Measurements from ENCODE around the gene RAB14.
"Not testable (repeated sequence)": the region's sequence is repeated elsewhere in the genome, so short reads cannot be mapped to it uniquely, and the experiment has no call there.

The RAB14 gene

DNA sequence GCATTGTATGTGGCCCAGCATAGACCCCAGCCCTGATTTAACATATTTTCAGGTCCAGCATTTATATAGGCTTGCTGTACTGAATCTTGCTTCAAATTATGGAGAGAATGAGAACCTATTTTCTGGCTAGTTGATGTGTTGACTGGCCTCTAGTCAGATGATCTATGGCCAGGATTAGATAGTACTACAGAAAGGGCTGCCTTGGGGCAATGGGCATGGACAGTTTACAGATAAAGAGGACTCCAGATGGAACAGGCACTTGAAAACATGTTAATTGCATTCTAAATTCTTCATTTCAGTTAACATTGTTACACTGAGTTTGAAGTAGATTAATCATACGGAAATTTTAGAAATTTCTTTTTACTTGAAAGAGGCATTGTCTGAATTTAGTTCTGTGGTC is 61.5 kb downstream of the RAB14 start:
- peaks cover 16% of the 10 kb centered on the region for H3K36me3 ChIP-seq (ENCODE audit: control insufficient read depth, insufficient read depth, low read length)
- H3K9me3 ChIP-seq (ENCODE audit: control insufficient read depth, low read length): no peaks in the 10 kb centered on the region
- H3K4me3 ChIP-seq (ENCODE audit: insufficient read depth, low read depth, low read length): no peak overlapping the region
- no peaks in the 10 kb centered on the region for H3K4me1 ChIP-seq (ENCODE audit: control insufficient read depth, insufficient read depth, low read length)
- 92 to 93% methylated on average over 1 of the region's 1 CpG for WGBS, 2 experiments
- no peaks in the 10 kb centered on the region for H3K27me3 ChIP-seq (ENCODE audit: control insufficient read depth, insufficient read depth, low read length, poor library complexity, severe bottlenecking)
- H3K27ac ChIP-seq (ENCODE audit: insufficient read depth, low read depth, low read length, poor library complexity, severe bottlenecking): no peak overlapping the region

DNA sequence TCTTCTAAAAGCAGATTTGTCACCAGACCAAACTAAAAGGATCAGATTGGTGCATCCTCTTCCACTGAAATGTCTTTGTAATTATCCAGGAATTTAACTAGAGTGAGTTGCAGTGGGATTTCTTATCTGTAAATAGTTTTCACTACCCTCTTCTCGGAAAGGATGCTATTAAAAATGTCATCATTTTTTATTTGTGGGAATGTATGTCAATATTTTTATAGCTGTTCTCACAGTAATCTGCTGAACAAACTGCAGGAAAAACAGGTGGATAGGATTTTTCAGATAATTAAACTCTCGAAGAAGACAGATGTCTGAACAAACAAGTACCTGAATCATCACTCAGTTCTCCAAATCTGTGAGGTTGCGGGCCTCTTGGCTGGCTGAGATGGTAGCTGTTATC is 62.7 kb downstream of the RAB14 start:
- H3K27ac ChIP-seq (ENCODE audit: insufficient read depth, low read depth, low read length, poor library complexity, severe bottlenecking): no peak overlapping the region
- H3K4me3 ChIP-seq (ENCODE audit: insufficient read depth, low read depth, low read length): no peak overlapping the region
- H3K4me1 ChIP-seq (ENCODE audit: control insufficient read depth, insufficient read depth, low read length): no peaks in the 10 kb centered on the region
- peaks cover 16% of the 10 kb centered on the region for H3K36me3 ChIP-seq (ENCODE audit: control insufficient read depth, insufficient read depth, low read length)
- H3K9me3 ChIP-seq (ENCODE audit: control insufficient read depth, low read length): no peaks in the 10 kb centered on the region
- 91 to 96% methylated on average over 2 to 3 of the region's 3 CpGs for WGBS, 2 experiments
- H3K27me3 ChIP-seq (ENCODE audit: control insufficient read depth, insufficient read depth, low read length, poor library complexity, severe bottlenecking): no peaks in the 10 kb centered on the region

DNA sequence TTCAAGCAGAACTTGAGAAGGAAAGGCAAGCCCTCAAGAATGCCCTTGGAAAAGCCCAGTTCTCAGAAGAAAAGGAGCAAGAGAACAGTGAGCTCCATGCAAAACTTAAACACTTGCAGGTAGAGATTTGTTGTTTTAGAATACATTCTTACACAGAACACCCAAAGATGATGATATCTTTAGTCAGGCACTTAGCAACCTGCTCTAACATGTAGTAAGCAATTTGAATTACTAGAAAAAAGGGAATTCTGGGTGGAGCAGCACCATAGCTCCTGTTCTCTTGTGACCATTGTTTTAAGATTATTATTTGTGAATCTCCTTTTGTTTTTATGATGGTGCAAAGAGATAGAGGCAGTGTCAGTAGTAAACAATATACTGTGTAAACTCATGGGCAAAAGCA is 63.1 kb downstream of the RAB14 start:
- H3K9me3 ChIP-seq (ENCODE audit: control insufficient read depth, low read length): no peaks in the 10 kb centered on the region
- H3K4me1 ChIP-seq (ENCODE audit: control insufficient read depth, insufficient read depth, low read length): no peaks in the 10 kb centered on the region
- no peak overlapping the region for H3K27ac ChIP-seq (ENCODE audit: insufficient read depth, low read depth, low read length, poor library complexity, severe bottlenecking)
- peaks cover 16% of the 10 kb centered on the region for H3K36me3 ChIP-seq (ENCODE audit: control insufficient read depth, insufficient read depth, low read length)
- no peaks in the 10 kb centered on the region for H3K27me3 ChIP-seq (ENCODE audit: control insufficient read depth, insufficient read depth, low read length, poor library complexity, severe bottlenecking)
- H3K4me3 ChIP-seq (ENCODE audit: insufficient read depth, low read depth, low read length): no peak overlapping the region

DNA sequence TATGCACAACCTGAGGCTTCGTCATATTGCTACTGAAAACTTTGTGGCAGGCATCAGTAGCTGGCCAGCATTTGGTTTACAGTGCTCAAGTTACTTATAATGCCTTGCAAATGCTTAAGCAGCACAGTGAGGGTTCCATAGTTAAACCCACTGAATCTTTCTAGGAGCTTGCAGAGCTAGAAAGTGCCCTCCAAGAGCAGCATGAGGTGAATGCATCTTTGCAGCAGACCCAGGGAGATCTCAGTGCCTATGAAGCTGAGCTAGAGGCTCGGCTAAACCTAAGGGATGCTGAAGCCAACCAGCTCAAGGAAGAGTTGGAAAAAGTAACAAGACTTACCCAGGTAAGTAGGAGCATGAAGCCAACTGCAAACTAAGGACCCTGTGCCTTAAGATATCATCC is 66.0 kb downstream of the RAB14 start:
- H3K4me3 ChIP-seq (ENCODE audit: insufficient read depth, low read depth, low read length): no peak overlapping the region
- no peaks in the 10 kb centered on the region for H3K4me1 ChIP-seq (ENCODE audit: control insufficient read depth, insufficient read depth, low read length)
- no peaks in the 10 kb centered on the region for H3K27me3 ChIP-seq (ENCODE audit: control insufficient read depth, insufficient read depth, low read length, poor library complexity, severe bottlenecking)
- H3K9me3 ChIP-seq (ENCODE audit: control insufficient read depth, low read length): no peaks in the 10 kb centered on the region
- H3K36me3 ChIP-seq (ENCODE audit: control insufficient read depth, insufficient read depth, low read length): peaks cover 3% of the 10 kb centered on the region
- 73 to 83% methylated on average over 2 of the region's 2 CpGs for WGBS, 2 experiments
- no peak overlapping the region for H3K27ac ChIP-seq (ENCODE audit: insufficient read depth, low read depth, low read length, poor library complexity, severe bottlenecking)

DNA sequence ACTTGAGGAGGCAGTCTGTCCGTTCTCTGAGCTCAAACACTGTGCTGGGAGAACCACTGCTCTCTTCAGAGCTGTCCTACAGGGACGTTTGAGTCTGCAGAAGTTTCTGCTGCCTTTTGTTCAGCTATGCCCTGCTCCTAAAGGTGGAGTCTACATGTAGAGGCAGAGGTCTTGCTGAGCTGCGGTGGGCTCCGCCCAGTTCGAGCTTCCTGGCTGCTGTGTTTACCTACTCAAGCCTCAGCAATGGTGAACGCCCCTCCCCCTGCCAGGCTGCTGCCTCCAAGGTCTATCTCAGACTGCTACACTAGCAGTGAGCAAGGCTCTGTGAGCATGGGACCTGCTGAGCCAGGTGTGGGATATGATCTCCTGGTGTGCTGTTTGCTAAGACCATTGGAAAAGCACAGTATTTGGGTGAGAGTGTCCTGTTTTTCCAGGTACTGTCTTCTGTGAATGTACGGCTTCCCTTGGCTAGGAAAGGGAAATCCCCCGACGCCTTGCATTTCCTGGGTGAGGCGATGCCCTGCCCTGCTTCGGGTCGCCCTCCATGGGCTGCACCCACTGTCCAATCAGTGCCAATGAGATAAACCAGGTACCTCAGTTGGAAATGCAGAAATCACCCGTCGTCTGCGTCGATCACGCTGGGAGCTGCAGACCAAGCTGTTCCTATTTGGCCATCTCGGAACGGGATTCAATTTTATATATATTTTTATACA is 68.4 kb downstream of the RAB14 start:
- no peaks in the 10 kb centered on the region for H3K27me3 ChIP-seq (ENCODE audit: control insufficient read depth, insufficient read depth, low read length, poor library complexity, severe bottlenecking)
- no peak overlapping the region for H3K4me3 ChIP-seq (ENCODE audit: insufficient read depth, low read depth, low read length)
- H3K4me1 ChIP-seq (ENCODE audit: control insufficient read depth, insufficient read depth, low read length): no peaks in the 10 kb centered on the region
- H3K9me3 ChIP-seq (ENCODE audit: control insufficient read depth, low read length): no peaks in the 10 kb centered on the region
- 83 to 84% methylated on average over 17 to 19 of the region's 19 CpGs for WGBS, 2 experiments
- H3K27ac ChIP-seq (ENCODE audit: insufficient read depth, low read depth, low read length, poor library complexity, severe bottlenecking): no peak overlapping the region
- no peaks in the 10 kb centered on the region for H3K36me3 ChIP-seq (ENCODE audit: control insufficient read depth, insufficient read depth, low read length)

DNA sequence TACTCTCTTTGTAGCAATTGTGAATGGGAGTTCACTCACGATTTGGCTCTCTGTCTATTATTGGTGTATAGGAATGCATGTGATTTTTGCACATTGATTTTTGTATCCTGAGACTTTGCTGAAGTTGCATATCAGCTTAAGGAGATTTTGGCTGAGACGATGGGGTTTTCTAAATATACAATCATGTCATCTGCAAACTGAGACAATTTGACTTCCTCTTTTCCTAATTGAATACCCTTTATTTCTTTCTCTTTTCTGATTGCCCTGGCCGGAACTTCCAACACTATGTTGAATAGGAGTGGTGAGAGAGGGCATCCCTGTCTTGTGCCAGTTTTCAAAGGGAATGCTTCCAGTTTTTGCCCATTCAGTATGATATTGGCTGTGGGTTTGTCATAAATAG is 72.3 kb downstream of the RAB14 start:
- H3K27ac ChIP-seq (ENCODE audit: insufficient read depth, low read depth, low read length, poor library complexity, severe bottlenecking); H3K36me3 ChIP-seq (ENCODE audit: control insufficient read depth, insufficient read depth, low read length); H3K27me3 ChIP-seq (ENCODE audit: control insufficient read depth, insufficient read depth, low read length, poor library complexity, severe bottlenecking); H3K4me1 ChIP-seq (ENCODE audit: control insufficient read depth, insufficient read depth, low read length); H3K4me3 ChIP-seq (ENCODE audit: insufficient read depth, low read depth, low read length); H3K9me3 ChIP-seq (ENCODE audit: control insufficient read depth, low read length): not testable (repeated sequence)
- 88 to 98% methylated on average over 2 of the region's 3 CpGs for WGBS, 2 experiments

All from ectodermal cell (in vitro differentiated cells).